K562 (cell line): ENCODE results near the gene C1orf167. TPM values are rescaled to one million over a fixed set of nuclear protein-coding genes. Genes with fewer than 3 reads are reported as not detected.

Experiments
- ASH1L ChIP-seq: fragments of 450-650 bp; IDR thresholded peaks from 2 replicates; pipeline ENCODE4 v1.6.1; 2018; ENCODE audit warnings: borderline replicate concordance, mild to moderate bottlenecking, low read depth; ENCODE audit not compliant: partially characterized antibody
- CAMTA2 ChIP-seq: fragments of 250-450 bp; sonication (Bioruptor Pico); conservative IDR thresholded peaks from 2 replicates; pipeline ENCODE4 v1.5.1; 2022
- CGGBP1 ChIP-seq: fragments of 250-450 bp; sonication (Bioruptor Pico); IDR thresholded peaks from 2 replicates; pipeline ENCODE4 v1.9.0; 2021; ENCODE audit warnings: mild to moderate bottlenecking
- DLX4 ChIP-seq: fragments of 250-450 bp; sonication (Bioruptor Pico); IDR thresholded peaks from 2 replicates; pipeline ENCODE4 v1.6.1; 2021; ENCODE audit warnings: mild to moderate bottlenecking
- FOXA3 ChIP-seq, 2 experiments: fragments of 450-650 bp in 1 of 2; sonication (generic) in 1 of 2; formaldehyde crosslinking; IDR thresholded peaks in 1 of 2; conservative IDR thresholded peaks in 1 of 2; 2 replicates each; pipeline versions ENCODE4 v1.4.0 to v1.8.0; 2020 to 2022; ENCODE audit warnings: mild to moderate bottlenecking in 2 of 2, missing genetic modification reagents in 1 of 2
- GABPA ChIP-seq: fragments of 200-800 bp; sonication (Bioruptor generic); conservative IDR thresholded peaks from 2 replicates; pipeline ENCODE4 v1.6.1; 2016; ENCODE audit warnings: low read depth, missing genetic modification characterization, missing compliant biosample characterization
- GABPB1 ChIP-seq: sonication (generic); formaldehyde crosslinking; IDR thresholded peaks from 2 replicates; pipeline ENCODE4 v1.8.0; 2022; ENCODE audit warnings: mild to moderate bottlenecking, missing genetic modification reagents
- HBP1 ChIP-seq: fragments of 450-650 bp; formaldehyde crosslinking; IDR thresholded peaks from 2 replicates; pipeline ENCODE4 v1.4.0; 2022; ENCODE audit warnings: missing genetic modification characterization
- HDAC2 ChIP-seq: fragments of 450-650 bp; IDR thresholded peaks from 2 replicates; pipeline ENCODE4 v1.6.1; 2016; ENCODE audit warnings: mild to moderate bottlenecking
- NFRKB ChIP-seq: fragments of 450-650 bp; IDR thresholded peaks from 2 replicates; pipeline ENCODE4 v1.6.1; 2016; ENCODE audit warnings: low read depth
- PBX2 ChIP-seq, 2 experiments: IDR thresholded peaks in 1 of 2; conservative IDR thresholded peaks in 1 of 2; 2 replicates each; pipeline ENCODE4 v1.6.1; 2016; ENCODE audit warnings: low read depth in 2 of 2, mild to moderate bottlenecking in 1 of 2, missing compliant biosample characterization in 1 of 2, missing genetic modification characterization in 1 of 2, moderate library complexity in 1 of 2
- SIRT6 ChIP-seq: IDR thresholded peaks from one replicate; pipeline ENCODE4 v1.6.1; 2012; ENCODE audit warnings: low read depth, mild to moderate bottlenecking, control low read depth, inconsistent platforms, low read length, moderate library complexity
- SMARCE1 ChIP-seq: fragments of 450-650 bp; IDR thresholded peaks from 2 replicates; pipeline ENCODE4 v1.7.1; 2016; ENCODE audit warnings: mild to moderate bottlenecking
- SOX6 ChIP-seq: fragments of 450-650 bp; IDR thresholded peaks from 2 replicates; pipeline ENCODE4 v1.6.1; 2014; ENCODE audit warnings: mild to moderate bottlenecking
- ZBTB17 ChIP-seq: fragments of 450-650 bp; formaldehyde crosslinking; IDR thresholded peaks from 2 replicates; pipeline ENCODE4 v1.4.0; 2020; ENCODE audit warnings: mild to moderate bottlenecking
- ZBTB34 ChIP-seq: fragments of 250-450 bp; sonication (Bioruptor Pico); IDR thresholded peaks from 2 replicates; pipeline ENCODE4 v1.8.0; 2021; ENCODE audit warnings: mild to moderate bottlenecking, moderate library complexity
- ZFX ChIP-seq: sonication (generic); formaldehyde crosslinking; IDR thresholded peaks from 2 replicates; pipeline ENCODE4 v1.8.0; 2022; ENCODE audit warnings: mild to moderate bottlenecking, missing genetic modification reagents, moderate library complexity
- ZNF133 ChIP-seq: fragments of 250-450 bp; sonication (Bioruptor Pico); IDR thresholded peaks from 2 replicates; pipeline ENCODE4 v1.4.0; 2020; ENCODE audit warnings: mild to moderate bottlenecking
- ZNF184 ChIP-seq: sonication (generic); formaldehyde crosslinking; IDR thresholded peaks from 2 replicates; pipeline ENCODE4 v1.5.0; 2020; ENCODE audit warnings: missing genetic modification reagents
- ZNF277 ChIP-seq: fragments of 250-450 bp; sonication (Bioruptor Pico); IDR thresholded peaks from 2 replicates; pipeline ENCODE4 v1.8.0; 2022; ENCODE audit warnings: inconsistent platforms, mild to moderate bottlenecking, moderate library complexity, borderline replicate concordance
- ZZZ3 ChIP-seq: fragments of 450-650 bp; IDR thresholded peaks from 2 replicates; pipeline ENCODE4 v1.6.1; 2016; ENCODE audit warnings: antibody characterized with exemption, mild to moderate bottlenecking, moderate library complexity
- polyA plus RNA-seq, 8 experiments: library from polyadenylated mRNA; depleted of rRNA in 4 of 8; stranded (reverse) in 5 of 8; unstranded in 3 of 8; fragments of >200 nt; fragmentation: Nextera tagmentation in 2 of 8; fragmentation: Illumina TruSeq in 1 of 8; extraction: Ambion mirVana in 2 of 8; extraction: Trizol in 1 of 8; gene quantifications; 2 replicates each; pipeline versions ENCODE4 v1.2.1 to v1.2.3, GENCODE V29; 2011 to 2014; ENCODE audit warnings: inconsistent platforms in 1 of 8, missing spikeins in 1 of 8
- total RNA-seq, 7 experiments: library from RNA; depleted of rRNA in 6 of 7; stranded (reverse); fragments of >200 nt in 6 of 7; fragmentation: Illumina TruSeq in 2 of 7; extraction: Trizol in 2 of 7; gene quantifications; 2 replicates each; pipeline versions ENCODE4 v1.2.1 to v1.2.3, GENCODE V29; 2011 to 2021; ENCODE audit warnings: low replicate concordance in 1 of 7

C1orf167 gene
- total and polyA plus RNA-seq, 9 of the 15 experiments (the other 6 are each of a cell fraction or from before 2014, with no cell fraction given) = 0.22 to 0.86 (median 0.31) TPM; not detected in 2

- no peak for TF ChIP-seq HBP1 (CRISPR knock-in tag)
- no peak for TF ChIP-seq DLX4 (CRISPR knock-in tag)
- TF ChIP-seq CAMTA2 (CRISPR knock-in tag) = 0 out of 2 replicates have a peak, but pooled peaks have one; percentile 47
- no peak for TF ChIP-seq HDAC2
- TF ChIP-seq CGGBP1 (CRISPR knock-in tag) = no peak
- TF ChIP-seq ZBTB34 (CRISPR knock-in tag) = no peak
- no peak for TF ChIP-seq ASH1L
- no peak for TF ChIP-seq ZZZ3
- TF ChIP-seq ZNF184 (CRISPR knock-in tag) = no peak
- no peak for TF ChIP-seq NFRKB
- no peak for TF ChIP-seq SMARCE1
- no peak for TF ChIP-seq ZNF133 (CRISPR knock-in tag)
- 0 out of 2 replicates have a peak, but pooled peaks have one; percentile 9 for TF ChIP-seq GABPB1 (CRISPR knock-in tag)
- no peak for TF ChIP-seq SIRT6
- TF ChIP-seq GABPA (tag) = no peak
- no peak for TF ChIP-seq ZNF277 (CRISPR knock-in tag)
- TF ChIP-seq SOX6 = no peak
- peak; percentile 30; the same call in 1 of the 2 replicates for TF ChIP-seq ZFX (CRISPR knock-in tag)
- TF ChIP-seq FOXA3 (CRISPR knock-in tag; conservative IDR thresholded peaks at IDR 0.05 in 1 of 2, IDR thresholded peaks at IDR 0.05 in 1 of 2) = 0 out of 4 replicates have a peak, but pooled peaks of 1 of the 2 experiments have one; percentile 3
- TF ChIP-seq PBX2 (CRISPR knock-in tag; IDR thresholded peaks at IDR 0.05; ENCODE audit: low read depth) = no peak
- no peak for TF ChIP-seq PBX2 (tag; conservative IDR thresholded peaks at IDR 0.05; ENCODE audit: low read depth)
- TF ChIP-seq ZBTB17 = 0 out of 2 replicates have a peak, but pooled peaks have one; percentile 10
These were observed 25.9 kb downstream of the C1orf167 start (continued) for GRCh38 chr1:11787804-11788436.
